Effector memory CD4-positive, alpha-beta T cell (primary cell): ENCODE measurements around the gene DGCR2.
A peak's percentile ranks its signal among the peaks of the same experiment; 100 is the strongest.

Experiments
- DNase-seq, 3 donors: peaks; one replicate each; pipeline ENCODE4 v3.0.0-alpha.2; 2020
- H3K27ac ChIP-seq: 2 replicates; pipeline ENCODE4 v1.7.0; 2013; ENCODE audit warnings: mild to moderate bottlenecking, low read length, moderate library complexity; ENCODE audit not compliant: insufficient read depth, poor library complexity, severe bottlenecking
- H3K27me3 ChIP-seq: replicated peaks from 2 replicates; pipeline ENCODE4 v1.7.0; 2013; ENCODE audit warnings: mild to moderate bottlenecking, low read length; ENCODE audit not compliant: insufficient read depth, control insufficient read depth, poor library complexity, severe bottlenecking
- H3K36me3 ChIP-seq: 2 replicates; pipeline ENCODE4 v1.7.0; 2013; ENCODE audit warnings: mild to moderate bottlenecking, low read length, moderate library complexity; ENCODE audit not compliant: control insufficient read depth, insufficient read depth
- H3K4me1 ChIP-seq: 2 replicates; pipeline ENCODE4 v1.7.0; 2013; ENCODE audit warnings: low read length, mild to moderate bottlenecking; ENCODE audit not compliant: control insufficient read depth, insufficient read depth, poor library complexity, severe bottlenecking
- H3K4me3 ChIP-seq: 2 replicates; pipeline ENCODE4 v1.7.0; 2013; ENCODE audit warnings: low read length, low read depth, mild to moderate bottlenecking; ENCODE audit not compliant: insufficient read depth, poor library complexity, severe bottlenecking
- H3K9me3 ChIP-seq: 2 replicates; pipeline ENCODE4 v1.7.0; 2013; ENCODE audit warnings: mild to moderate bottlenecking, low read length, moderate library complexity; ENCODE audit not compliant: control insufficient read depth

DGCR2 gene

GRCh38 chr22:19146215-19146968 lies 24.2 kb upstream of the DGCR2 start:
- Histone ChIP-seq H3K9me3 (no peaks in the 10 kb centered on the region), H3K27me3 (peaks cover 20% of the 10 kb centered on the region), H3K4me3 (no peak overlapping the region), H3K36me3 (peaks cover 8% of the 10 kb centered on the region), H3K4me1 (peaks cover 24% of the 10 kb centered on the region), H3K27ac (no peak overlapping the region)
- no peak for DNase-seq

GRCh38 chr22:19143967-19144400 lies 21.8 kb upstream of the DGCR2 start:
- Histone ChIP-seq H3K36me3 (peaks cover 30% of the 10 kb centered on the region), H3K27ac (peak overlapping the region; percentile 82), H3K27me3 (peaks cover 5% of the 10 kb centered on the region), H3K4me3 (peak overlapping the region; percentile 82), H3K9me3 (no peaks in the 10 kb centered on the region), H3K4me1 (peaks cover 11% of the 10 kb centered on the region)
- peak in 1 of 3 donors; percentile 24 for DNase-seq

- Histone ChIP-seq H3K27ac (no peak overlapping the region), H3K27me3 (no peaks in the 10 kb centered on the region), H3K4me1 (peaks cover 9% of the 10 kb centered on the region), H3K4me3 (no peak overlapping the region), H3K36me3 (peaks cover 38% of the 10 kb centered on the region), H3K9me3 (no peaks in the 10 kb centered on the region)
- DNase-seq = no peak
These were observed 21.0 kb upstream of the DGCR2 start for GRCh38 chr22:19143212-19143611.

- peaks cover 46% of the 10 kb centered on the region for H3K36me3 ChIP-seq
These were observed 20.2 kb upstream of the DGCR2 start for GRCh38 chr22:19142394-19142793.

GRCh38 chr22:19139974-19140373 lies 17.8 kb upstream of the DGCR2 start:
- Histone ChIP-seq H3K36me3 (peaks cover 67% of the 10 kb centered on the region), H3K9me3 (no peaks in the 10 kb centered on the region), H3K27ac (no peak overlapping the region), H3K4me1 (peaks cover 9% of the 10 kb centered on the region), H3K27me3 (no peaks in the 10 kb centered on the region), H3K4me3 (no peak overlapping the region)
- no peak for DNase-seq

More at GRCh38 chr22:19142394-19142793, 20.2 kb upstream of the DGCR2 start:
- Histone ChIP-seq H3K4me3 (no peak overlapping the region), H3K9me3 (no peaks in the 10 kb centered on the region), H3K27me3 (no peaks in the 10 kb centered on the region), H3K4me1 (peaks cover 9% of the 10 kb centered on the region), H3K27ac (no peak overlapping the region)
- DNase-seq = no peak

GRCh38 chr22:19139001-19139356 lies 16.8 kb upstream of the DGCR2 start:
- DNase-seq = no peak
- Histone ChIP-seq H3K27ac (no peak overlapping the region), H3K36me3 (peaks cover 77% of the 10 kb centered on the region), H3K27me3 (no peaks in the 10 kb centered on the region), H3K4me1 (peaks cover 9% of the 10 kb centered on the region), H3K4me3 (no peak overlapping the region), H3K9me3 (no peaks in the 10 kb centered on the region)

- no peak overlapping the region for H3K27ac ChIP-seq
- DNase-seq = no peak
These were observed 16.2 kb upstream of the DGCR2 start for GRCh38 chr22:19138217-19139000.

GRCh38 chr22:19137384-19138216 lies 15.4 kb upstream of the DGCR2 start:
- Histone ChIP-seq H3K27ac (no peak overlapping the region), H3K36me3 (peaks cover 90% of the 10 kb centered on the region), H3K4me1 (no peaks in the 10 kb centered on the region), H3K27me3 (no peaks in the 10 kb centered on the region), H3K4me3 (no peak overlapping the region), H3K9me3 (no peaks in the 10 kb centered on the region)
- no peak for DNase-seq

More at GRCh38 chr22:19138217-19139000, 16.2 kb upstream of the DGCR2 start:
- Histone ChIP-seq H3K27me3 (no peaks in the 10 kb centered on the region), H3K4me3 (no peak overlapping the region), H3K9me3 (no peaks in the 10 kb centered on the region), H3K36me3 (peaks cover 83% of the 10 kb centered on the region), H3K4me1 (peaks cover 5% of the 10 kb centered on the region)

- no peaks in the 10 kb centered on the region for H3K9me3 ChIP-seq
- H3K36me3 ChIP-seq = peaks cover 86% of the 10 kb centered on the region
- H3K27me3 ChIP-seq = no peaks in the 10 kb centered on the region
- H3K27ac ChIP-seq = no peak overlapping the region
- DNase-seq = no peak
- no peak overlapping the region for H3K4me3 ChIP-seq
- no peaks in the 10 kb centered on the region for H3K4me1 ChIP-seq
These were observed 14.7 kb upstream of the DGCR2 start for GRCh38 chr22:19136915-19137314.
